IMR-90 (cell line): Measurements from ENCODE around the gene KLHL30. TPM values are rescaled to one million over a fixed set of nuclear protein-coding genes. Genes with fewer than 3 reads are reported as not detected.

Experiments
- ATAC-seq: fragments of 200-7000 bp; cut with Tn5 transposase; 2 replicates; pipeline ENCODE4 v1.9.1; 2020; ENCODE audit warnings: low read depth, mild to moderate bottlenecking, moderate library complexity
- BruUV-seq: library from RNA; stranded (reverse); fragments of 400-500 nt; replicated peaks from 2 replicates; lab custom pipeline; 2021; lab: Mats Ljungman, UMichigan
- CTCF ChIA-PET: fragments of 300-600 bp; formaldehyde crosslinking; extraction: SDS; loops from one replicate; lab custom pipeline; 2021; ENCODE audit warnings: antibody characterized with exemption; lab: Yijun Ruan, JAX
- POLR2A ChIA-PET: fragments of 300-600 bp; sonication (Branson Sonifier 250); formaldehyde crosslinking; loops from one replicate; lab custom pipeline; 2022; ENCODE audit warnings: antibody characterized with exemption; ENCODE audit not compliant: unreplicated experiment; lab: Charles Lee
- DNase-seq: peaks from one replicate; pipeline ENCODE4 v3.0.0; 2013
- H2AFZ ChIP-seq: replicated peaks from 2 replicates; pipeline ENCODE3; 2013; ENCODE audit warnings: low read length, mild to moderate bottlenecking; ENCODE audit not compliant: poor library complexity
- H2AK5ac ChIP-seq: 2 replicates; pipeline ENCODE4 v1.6.1; 2013; ENCODE audit warnings: low read depth, low read length, inconsistent platforms
- H2AK9ac ChIP-seq: replicated peaks from 2 replicates; pipeline ENCODE3; 2013; ENCODE audit warnings: mild to moderate bottlenecking, low read depth, low read length, moderate library complexity; ENCODE audit not compliant: poor library complexity
- H2BK120ac ChIP-seq: 2 replicates; pipeline ENCODE4 v1.6.1; 2013; ENCODE audit warnings: low read depth, low read length, inconsistent platforms
- H2BK15ac ChIP-seq: 3 replicates; pipeline ENCODE4 v1.6.1; 2013; ENCODE audit warnings: low read depth, low read length, inconsistent platforms
- H2BK20ac ChIP-seq: 2 replicates; pipeline ENCODE4 v1.6.1; 2013; ENCODE audit warnings: low read depth, mild to moderate bottlenecking, inconsistent platforms, low read length, moderate library complexity
- H2BK5ac ChIP-seq: 2 replicates; pipeline ENCODE4 v1.6.1; 2013; ENCODE audit warnings: mild to moderate bottlenecking, low read depth, low read length, inconsistent platforms; ENCODE audit not compliant: poor library complexity, severe bottlenecking
- H3K14ac ChIP-seq: replicated peaks from 2 replicates; pipeline ENCODE4 v1.6.1; 2013; ENCODE audit warnings: low read depth, low read length, inconsistent platforms
- H3K18ac ChIP-seq: 2 replicates; pipeline ENCODE4 v1.6.1; 2013; ENCODE audit warnings: low read depth, low read length, control low read depth
- H3K23ac ChIP-seq: 2 replicates; pipeline ENCODE4 v1.6.1; 2013; ENCODE audit warnings: low read depth, low read length, inconsistent platforms
- H3K27ac ChIP-seq: 2 replicates; pipeline ENCODE4 v1.5.1; 2013; ENCODE audit warnings: mild to moderate bottlenecking, control low read depth, low read length; ENCODE audit not compliant: insufficient read depth
- H3K27me3 ChIP-seq: 2 replicates; pipeline ENCODE4 v1.6.1; 2013; ENCODE audit warnings: low read length; ENCODE audit not compliant: control insufficient read depth, insufficient read depth
- H3K36me3 ChIP-seq: 2 replicates; pipeline ENCODE4 v1.6.1; 2013; ENCODE audit warnings: low read length, mixed read lengths; ENCODE audit not compliant: control insufficient read depth, insufficient read depth
- H3K4ac ChIP-seq: 2 replicates; pipeline ENCODE4 v1.6.1; 2013; ENCODE audit warnings: low read depth, low read length, inconsistent platforms
- H3K4me1 ChIP-seq: 2 replicates; pipeline ENCODE4 v1.6.1; 2013; ENCODE audit warnings: low read length, mixed read lengths; ENCODE audit not compliant: control insufficient read depth, insufficient read depth
- H3K4me2 ChIP-seq: 2 replicates; pipeline ENCODE4 v1.6.1; 2013; ENCODE audit warnings: low read depth, mild to moderate bottlenecking, control low read depth, low read length, moderate library complexity
- H3K4me3 ChIP-seq: 2 replicates; pipeline ENCODE4 v1.5.1; 2013; ENCODE audit warnings: low read depth, mild to moderate bottlenecking, control low read depth, low read length, moderate library complexity; ENCODE audit not compliant: insufficient read depth
- H3K56ac ChIP-seq: 2 replicates; pipeline ENCODE4 v1.6.1; 2013; ENCODE audit warnings: low read length, inconsistent platforms; ENCODE audit not compliant: insufficient read depth; ENCODE audit errors: extremely low read depth
- H3K79me1 ChIP-seq, 2 experiments: 2 replicates each; pipeline ENCODE4 v1.6.1; 2013; ENCODE audit warnings: low read length in 2 of 2, inconsistent platforms in 1 of 2, low read depth in 1 of 2
- H3K9ac ChIP-seq: 2 replicates; pipeline ENCODE4 v1.6.1; 2013; ENCODE audit warnings: low read depth, low read length, control low read depth
- H3K9me1 ChIP-seq: 2 replicates; pipeline ENCODE4 v1.6.1; 2013; ENCODE audit warnings: low read length, inconsistent platforms; ENCODE audit not compliant: insufficient read depth
- H3K9me3 ChIP-seq: 2 replicates; pipeline ENCODE4 v1.6.1; 2013; ENCODE audit warnings: low read length; ENCODE audit not compliant: control insufficient read depth, insufficient read depth
- H4K20me1 ChIP-seq: 2 replicates; pipeline ENCODE4 v1.6.1; 2013; ENCODE audit warnings: low read length, inconsistent platforms; ENCODE audit not compliant: insufficient read depth
- H4K5ac ChIP-seq: 2 replicates; pipeline ENCODE4 v1.6.1; 2013; ENCODE audit warnings: mild to moderate bottlenecking, low read depth, low read length, control low read depth
- H4K8ac ChIP-seq, 2 experiments: 2 replicates each; pipeline ENCODE4 v1.6.1; 2013; ENCODE audit warnings: low read depth in 2 of 2, low read length in 2 of 2, control low read depth in 1 of 2, inconsistent platforms in 1 of 2
- H4K91ac ChIP-seq: 2 replicates; pipeline ENCODE4 v1.6.1; 2013; ENCODE audit warnings: low read depth, low read length, inconsistent platforms; ENCODE audit not compliant: insufficient read depth
- BHLHE40 ChIP-seq: fragments of 150-350 bp; IDR thresholded peaks from 2 replicates; pipeline ENCODE4 v1.6.1; 2016; ENCODE audit warnings: mild to moderate bottlenecking, low read depth, low read length
- CEBPB ChIP-seq: IDR thresholded peaks from 2 replicates; pipeline ENCODE4 v1.6.1; 2012; ENCODE audit warnings: low read depth, low read length, improper control_type of control experiment
- CHD1 ChIP-seq: IDR thresholded peaks from 2 replicates; pipeline ENCODE4 v1.6.1; 2012; ENCODE audit warnings: low read depth, low read length, improper control_type of control experiment
- CTCF ChIP-seq: conservative IDR thresholded peaks from 2 replicates; pipeline ENCODE4 v1.5.1; 2012; ENCODE audit warnings: mild to moderate bottlenecking, low read depth, low read length, improper control_type of control experiment
- FOS ChIP-seq: fragments of 150-350 bp; IDR thresholded peaks from 2 replicates; pipeline ENCODE4 v1.6.1; 2016; ENCODE audit warnings: low read depth, low read length
- MAFK ChIP-seq: IDR thresholded peaks from 2 replicates; pipeline ENCODE4 v1.6.1; 2012; ENCODE audit warnings: low read depth, low read length, improper control_type of control experiment
- MAZ ChIP-seq: IDR thresholded peaks from 2 replicates; pipeline ENCODE4 v1.6.1; 2012; ENCODE audit warnings: low read depth, mild to moderate bottlenecking, low read length, improper control_type of control experiment, moderate library complexity, borderline replicate concordance
- MXI1 ChIP-seq: IDR thresholded peaks from 2 replicates; pipeline ENCODE4 v1.6.1; 2012; ENCODE audit warnings: low read depth, mild to moderate bottlenecking, low read length, moderate library complexity, borderline replicate concordance
- NFE2L2 ChIP-seq: fragments of 150-350 bp; IDR thresholded peaks from 2 replicates; pipeline ENCODE4 v1.6.1; 2016; ENCODE audit warnings: low read depth, mild to moderate bottlenecking, low read length
- POLR2A ChIP-seq: IDR thresholded peaks from 2 replicates; pipeline ENCODE4 v1.6.1; 2012; ENCODE audit warnings: mild to moderate bottlenecking, low read depth, low read length
- RAD21 ChIP-seq: IDR thresholded peaks from 2 replicates; pipeline ENCODE4 v1.6.1; 2012; ENCODE audit warnings: low read length, improper control_type of control experiment
- RCOR1 ChIP-seq: IDR thresholded peaks from 2 replicates; pipeline ENCODE4 v1.6.1; 2012; ENCODE audit warnings: mild to moderate bottlenecking, low read length, improper control_type of control experiment; ENCODE audit not compliant: insufficient replicate concordance
- RFX5 ChIP-seq: IDR thresholded peaks from 2 replicates; pipeline ENCODE4 v1.8.0; 2012; ENCODE audit warnings: low read depth, mild to moderate bottlenecking, low read length, moderate library complexity
- SMC3 ChIP-seq: fragments of 150-350 bp; IDR thresholded peaks from 2 replicates; pipeline ENCODE4 v1.6.1; 2016; ENCODE audit warnings: low read depth, mild to moderate bottlenecking, antibody characterized with exemption, low read length, moderate library complexity
- WGBS, 2 experiments: methylation state at CpG; one replicate each; pipeline versions ENCODE4 v1.1.5 to v1.1.7; 2013; ENCODE audit warnings: missing lambda C conversion rate in 2 of 2; ENCODE audit not compliant: insufficient read length in 1 of 2; ENCODE audit errors: extremely low coverage in 2 of 2; 5-methylcytosine and 5-hydroxymethylcytosine counted together
- dilution Hi-C: fragments of 300-500 bp; cut with HindIII; formaldehyde crosslinking; loops from one replicate; pipeline ENCODE4 v1.14.3; 2018; ENCODE audit warnings: low sequenced_read_pairs; ENCODE audit not compliant: unreplicated experiment
- in situ Hi-C: fragments of 300-500 bp; cut with MboI; formaldehyde crosslinking; loops from 3 replicates; pipeline ENCODE4 v1.14.3; 2019; ENCODE audit warnings: low sequenced_read_pairs, inconsistent platforms, mixed read lengths
- intact Hi-C: fragments of 100-400 bp; cut with micrococcal nuclease; formaldehyde crosslinking; loops from 2 replicates; pipeline ENCODE4 v1.10.0; 2022
- polyA plus RNA-seq, 3 experiments: library from polyadenylated mRNA; depleted of rRNA; stranded (reverse); fragments of >200 nt; gene quantifications; 2 replicates each; pipeline ENCODE4 v1.2.3, GENCODE V29; 2012; ENCODE audit warnings: low replicate concordance in 1 of 3
- total RNA-seq: library from RNA; depleted of rRNA; stranded (reverse); fragments of >200 nt; gene quantifications from 2 replicates; pipeline ENCODE4 v1.2.3, GENCODE V29; 2012
- TF ChIP-seq, protein P1 (sequence below): fragments of 150-350 bp; IDR thresholded peaks from 2 replicates; pipeline ENCODE4 v1.6.1; 2017; ENCODE audit warnings: mild to moderate bottlenecking, antibody characterized with exemption, low read length, low read depth
- TF ChIP-seq, protein P2 (sequence below): fragments of 150-350 bp; IDR thresholded peaks from 2 replicates; pipeline ENCODE4 v1.6.1; 2016; ENCODE audit warnings: low read depth, mild to moderate bottlenecking, low read length, moderate library complexity, borderline replicate concordance

The KLHL30 gene
- total and polyA plus RNA-seq, 2 of the 4 experiments (the other 2 are of a cell fraction): under 0.01 to 0.03 TPM

DNA sequence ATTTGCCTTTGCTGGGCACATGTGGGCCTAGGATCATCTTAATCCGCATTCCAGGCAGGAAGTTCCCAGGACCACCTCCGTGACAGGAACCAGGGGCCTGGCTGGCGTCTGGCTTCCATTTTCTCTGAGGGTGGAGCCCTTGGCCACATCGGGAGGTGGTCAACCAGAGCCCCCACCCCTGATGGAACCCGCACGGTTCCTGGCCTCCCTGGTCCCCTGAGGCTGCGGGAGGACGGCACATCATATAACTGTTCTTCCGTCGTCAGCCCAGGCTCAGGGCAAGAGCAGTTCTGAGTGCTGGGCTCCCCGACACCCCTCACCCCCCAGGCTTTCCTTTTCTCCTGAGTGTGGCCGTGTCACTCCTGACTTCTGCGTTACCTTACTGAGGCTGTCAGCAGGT, 24.9 kb upstream of the KLHL30 start:
- 84% methylated on average over 8 of the region's 13 CpGs; no CpG with 5 or more reads in 1 of the 2 experiments for whole genome bisulfite sequencing, 2 experiments
- H2AK9ac ChIP-seq: no peak overlapping the region
- no peak overlapping the region for H3K14ac ChIP-seq
- H3K27ac ChIP-seq: no peak overlapping the region
- no peak overlapping the region for H3K4me2 ChIP-seq
- BruUV-seq: no TSS peak
- no peak overlapping the region for H2AFZ ChIP-seq
- no peak overlapping the region for H3K23ac ChIP-seq
- H3K27me3 ChIP-seq: peaks cover 2% of the 10 kb centered on the region; the same call in 1 of the 2 replicates
- H4K5ac ChIP-seq: no peak overlapping the region
- H2AK5ac ChIP-seq: no peak overlapping the region
- H2BK5ac ChIP-seq: no peak overlapping the region
- POLR2A ChIA-PET: no interaction called here
- H2BK120ac ChIP-seq: no peak overlapping the region
- CTCF ChIA-PET: no interaction called here
- TF ChIP-seq, protein P1, sequence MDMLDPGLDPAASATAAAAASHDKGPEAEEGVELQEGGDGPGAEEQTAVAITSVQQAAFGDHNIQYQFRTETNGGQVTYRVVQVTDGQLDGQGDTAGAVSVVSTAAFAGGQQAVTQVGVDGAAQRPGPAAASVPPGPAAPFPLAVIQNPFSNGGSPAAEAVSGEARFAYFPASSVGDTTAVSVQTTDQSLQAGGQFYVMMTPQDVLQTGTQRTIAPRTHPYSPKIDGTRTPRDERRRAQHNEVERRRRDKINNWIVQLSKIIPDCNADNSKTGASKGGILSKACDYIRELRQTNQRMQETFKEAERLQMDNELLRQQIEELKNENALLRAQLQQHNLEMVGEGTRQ: no peak
- no peak for TF ChIP-seq MAZ
- TF ChIP-seq CTCF: no peak
- TF ChIP-seq RAD21: no peak
- TF ChIP-seq MXI1: no peak
- no peak for TF ChIP-seq CEBPB
- TF ChIP-seq RCOR1: no peak
- no peak for TF ChIP-seq NFE2L2
- no peak for TF ChIP-seq FOS
- TF ChIP-seq POLR2A: no peak
- no peak for TF ChIP-seq RFX5
- no peak for TF ChIP-seq CHD1
- no peak for TF ChIP-seq MAFK
- TF ChIP-seq, protein P2, sequence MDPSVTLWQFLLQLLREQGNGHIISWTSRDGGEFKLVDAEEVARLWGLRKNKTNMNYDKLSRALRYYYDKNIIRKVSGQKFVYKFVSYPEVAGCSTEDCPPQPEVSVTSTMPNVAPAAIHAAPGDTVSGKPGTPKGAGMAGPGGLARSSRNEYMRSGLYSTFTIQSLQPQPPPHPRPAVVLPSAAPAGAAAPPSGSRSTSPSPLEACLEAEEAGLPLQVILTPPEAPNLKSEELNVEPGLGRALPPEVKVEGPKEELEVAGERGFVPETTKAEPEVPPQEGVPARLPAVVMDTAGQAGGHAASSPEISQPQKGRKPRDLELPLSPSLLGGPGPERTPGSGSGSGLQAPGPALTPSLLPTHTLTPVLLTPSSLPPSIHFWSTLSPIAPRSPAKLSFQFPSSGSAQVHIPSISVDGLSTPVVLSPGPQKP: no peak
- no peak for TF ChIP-seq BHLHE40
- no peak for TF ChIP-seq SMC3
- no peaks in the 10 kb centered on the region for H3K4me1 ChIP-seq
- peaks cover 15% of the 10 kb centered on the region for H3K9me3 ChIP-seq
- H3K4ac ChIP-seq: no peak overlapping the region
- H3K18ac ChIP-seq: no peak overlapping the region
- H3K4me3 ChIP-seq: no peak overlapping the region
- intact Hi-C loops (no loop called here), dilution Hi-C loops (no loop called here), in situ Hi-C loops (no loop called here)
- H3K56ac ChIP-seq: no peak overlapping the region
- no peaks in the 10 kb centered on the region for H4K20me1 ChIP-seq
- H3K79me1 ChIP-seq: no peaks in the 10 kb centered on the region
- H3K9me1 ChIP-seq: no peaks in the 10 kb centered on the region
- DNase-seq: no peak
- no peak overlapping the region for H3K9ac ChIP-seq
- no peak overlapping the region for H4K8ac ChIP-seq
- ATAC-seq: no peak
- H4K91ac ChIP-seq: no peak overlapping the region
- H2BK15ac ChIP-seq: no peak overlapping the region
- no peak overlapping the region for H2BK20ac ChIP-seq
- no peaks in the 10 kb centered on the region for H3K36me3 ChIP-seq
